AG04449 (cell line): ENCODE measurements around the gene ZMYM3.
A peak's percentile ranks its signal among the peaks of the same experiment; 100 is the strongest.

Source experiments
- CTCF ChIA-PET: fragments of 350-600 bp; formaldehyde crosslinking; extraction: SDS; loops from one replicate; lab custom pipeline; 2021; ENCODE audit warnings: antibody characterized with exemption; lab: Yijun Ruan, JAX
- POLR2A ChIA-PET: fragments of 400-600, 350-600 bp; formaldehyde crosslinking; extraction: SDS; loops from one replicate; lab custom pipeline; 2020; ENCODE audit warnings: antibody characterized with exemption, inconsistent platforms; lab: Yijun Ruan, JAX
- DNase-seq: peaks from one replicate; pipeline ENCODE4 v3.0.0-alpha.2; 2010; ENCODE audit warnings: low read depth, low spot score
- H3K4me3 ChIP-seq: 2 replicates; pipeline ENCODE4 v1.5.1; 2011; ENCODE audit warnings: low read depth, mild to moderate bottlenecking, control low read depth, low read length
- CTCF ChIP-seq: IDR thresholded peaks from one replicate; pipeline ENCODE4 v1.5.1; 2011; ENCODE audit warnings: mild to moderate bottlenecking, moderate library complexity, low read length, control low read depth, inconsistent platforms; ENCODE audit not compliant: insufficient read depth; ENCODE audit errors: missing control alignments

The ZMYM3 gene

DNA sequence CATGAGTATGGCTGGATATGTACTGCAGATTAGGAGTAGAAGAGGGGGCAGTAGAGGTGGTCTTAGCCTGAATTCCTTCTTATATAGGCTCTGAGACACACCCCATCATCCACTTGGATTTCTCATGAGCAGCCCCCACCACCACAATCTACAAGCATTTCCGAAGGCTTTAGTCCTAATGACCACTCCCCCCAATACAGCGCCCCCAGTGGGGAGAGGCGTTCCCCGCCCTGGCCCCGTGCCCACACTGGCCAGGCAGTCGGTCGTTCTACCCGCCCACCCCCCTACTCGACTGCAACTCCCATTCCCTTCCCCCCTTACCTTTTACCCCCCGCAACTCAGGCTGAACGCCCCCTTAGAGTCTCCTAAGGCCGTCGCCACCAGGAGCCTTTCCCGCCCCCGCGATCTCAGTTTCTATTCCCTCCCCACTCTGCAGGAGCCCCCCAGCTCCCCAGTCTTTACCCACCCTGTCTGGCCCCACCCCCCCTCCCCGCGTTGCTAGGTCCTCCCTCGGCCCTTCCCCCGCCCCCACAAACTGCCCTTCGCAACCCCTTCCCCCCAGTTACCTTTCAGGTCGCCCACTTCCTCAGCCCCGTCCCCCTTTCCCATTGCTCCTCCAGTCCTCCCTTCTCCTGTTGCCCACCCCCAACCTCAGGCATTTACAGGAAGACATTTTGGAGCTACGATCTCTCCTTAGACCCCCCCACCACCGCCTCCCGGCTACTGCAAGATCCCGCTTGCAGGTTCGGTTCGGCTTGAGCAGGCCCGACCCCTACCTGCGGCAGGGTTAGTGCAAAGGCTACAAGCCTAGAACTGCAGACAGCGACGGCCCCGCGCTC lies 468 bp downstream of the ZMYM3 start:
- TF ChIP-seq CTCF, result peak; percentile 57
- DNase-seq, result no peak
- POLR2A ChIA-PET, result interaction anchor here (0.6 to 1.0 kb wide), 2 partner anchors 9 to 113 kb away, joined by 3 read pairs; partner anchors contain the start of gene TAF1
- CTCF ChIA-PET, result interaction anchor here (0.6 to 1.7 kb wide), 2 partner anchors 25 to 82 kb away, joined by 3 to 5 read pairs; no protein-coding TSS in a partner anchor
- peak overlapping the region; percentile 74 for H3K4me3 ChIP-seq

- H3K4me3 ChIP-seq, result peak overlapping the region; percentile 74
- DNase-seq, result no peak
- TF ChIP-seq CTCF, result no peak
- POLR2A ChIA-PET, result no interaction called here
- CTCF ChIA-PET, result no interaction called here
These were observed 1.7 kb downstream of the ZMYM3 start for GRCh38 chrX:71252221-71252620.

GRCh38 chrX:71251466-71251973 lies 2.4 kb downstream of the ZMYM3 start:
- no peak for DNase-seq
- ChIA-PET CTCF (no interaction called here), POLR2A (no interaction called here)
- TF ChIP-seq CTCF, result no peak
- H3K4me3 ChIP-seq, result peak overlapping the region; percentile 74; the same call in 1 of the 2 replicates

DNA sequence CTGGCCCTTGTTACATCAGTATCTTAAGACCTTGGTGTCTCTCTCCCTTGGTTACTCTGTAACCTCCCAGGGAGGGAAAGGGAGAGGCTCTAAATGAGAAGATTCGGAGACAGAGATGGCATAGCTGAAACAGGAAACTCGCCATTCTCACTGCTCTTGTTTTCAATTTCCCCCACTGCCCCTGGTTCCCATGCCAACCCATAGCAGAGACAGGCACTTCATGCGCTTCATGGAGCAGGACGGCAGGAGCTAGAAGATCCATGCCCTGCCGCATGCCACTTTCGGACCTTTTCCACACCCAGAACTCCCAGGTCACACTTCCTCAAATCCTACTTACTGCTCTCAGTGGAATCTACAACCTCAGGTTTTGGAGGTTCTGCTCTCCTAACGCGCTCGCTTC lies 3.1 kb downstream of the ZMYM3 start:
- CTCF ChIA-PET, result no interaction called here
- POLR2A ChIA-PET, result no interaction called here
- no peak overlapping the region for H3K4me3 ChIP-seq
- no peak for DNase-seq
- TF ChIP-seq CTCF, result no peak

DNA sequence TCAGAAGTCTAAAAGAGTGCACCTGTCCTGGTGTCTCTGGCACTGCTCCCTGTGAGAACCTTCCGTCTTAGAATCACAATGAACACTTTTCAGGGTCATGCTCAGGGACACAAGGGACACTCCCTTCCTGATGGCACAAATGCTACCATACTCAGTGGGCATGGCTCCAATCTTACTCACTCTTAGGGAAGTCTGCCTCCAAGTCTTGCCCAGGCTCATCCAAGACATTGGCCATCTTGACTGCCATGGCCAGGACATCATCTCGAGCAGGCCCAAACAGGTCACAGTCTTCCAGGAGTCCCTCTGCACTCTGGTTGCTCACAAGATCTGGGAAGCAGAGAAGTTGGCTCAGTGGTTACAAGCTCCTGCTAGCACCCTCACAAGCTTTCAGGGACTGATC lies 8.8 kb downstream of the ZMYM3 start:
- ChIA-PET POLR2A (no interaction called here), CTCF (no interaction called here)
- H3K4me3 ChIP-seq, result no peak overlapping the region
- TF ChIP-seq CTCF, result no peak
- no peak for DNase-seq

DNA sequence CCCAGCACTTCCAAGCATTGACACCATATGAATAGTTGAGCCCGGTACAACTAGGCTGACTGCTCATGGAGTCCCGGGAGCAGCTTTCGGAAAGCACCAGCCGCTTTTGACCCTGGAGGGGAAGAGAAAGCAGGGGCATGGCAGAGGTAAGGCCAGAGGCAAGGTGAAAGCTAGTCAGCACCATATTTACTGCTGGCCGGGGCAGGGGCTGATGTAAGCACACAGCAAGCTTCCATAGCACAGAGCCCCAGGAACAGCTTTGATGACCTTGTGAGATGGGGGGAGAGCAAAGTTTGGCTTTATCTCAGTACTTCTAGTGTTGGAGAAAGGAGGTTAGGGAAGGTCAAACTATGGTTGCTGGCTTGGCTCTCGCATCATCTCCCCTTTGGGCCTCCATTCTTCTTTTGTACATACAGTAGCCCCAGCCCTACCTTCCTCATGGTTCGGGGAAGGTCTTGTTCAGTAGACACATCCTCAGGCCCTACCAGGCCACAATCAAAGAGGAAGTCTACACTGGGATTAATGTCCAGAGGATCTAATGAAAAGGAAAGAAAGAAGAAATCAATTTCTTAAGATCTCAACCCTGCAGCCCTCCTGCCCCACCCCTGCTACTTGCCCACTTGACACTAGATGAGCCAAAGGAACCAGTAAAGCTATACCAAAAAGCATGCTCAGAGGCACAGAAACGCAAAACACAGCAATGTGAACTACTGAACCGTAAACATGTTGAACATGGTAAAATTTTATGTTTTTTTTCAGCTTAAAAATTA lies 9.4 kb downstream of the ZMYM3 start:
- ChIA-PET POLR2A (interaction anchor here (0.8 kb wide), 1 partner anchor 9 kb away, joined by 3 read pairs; the partner anchor contains the start of gene ZMYM3), CTCF (no interaction called here)
- no peak for TF ChIP-seq CTCF
- no peak for DNase-seq
- H3K4me3 ChIP-seq, result no peak overlapping the region
